NCI-H2227 (cell line): ENCODE data around the gene SPARCL1.
"Not testable (repeated sequence)": the region's sequence is repeated elsewhere in the genome, so short reads cannot be mapped to it uniquely, and the experiment has no call there.

Experiments
- DNase-seq: peaks from one replicate; lab custom pipeline; 2025; ENCODE audit not compliant: unreplicated experiment; lab: John Stamatoyannopoulos, UW

The SPARCL1 gene

DNA sequence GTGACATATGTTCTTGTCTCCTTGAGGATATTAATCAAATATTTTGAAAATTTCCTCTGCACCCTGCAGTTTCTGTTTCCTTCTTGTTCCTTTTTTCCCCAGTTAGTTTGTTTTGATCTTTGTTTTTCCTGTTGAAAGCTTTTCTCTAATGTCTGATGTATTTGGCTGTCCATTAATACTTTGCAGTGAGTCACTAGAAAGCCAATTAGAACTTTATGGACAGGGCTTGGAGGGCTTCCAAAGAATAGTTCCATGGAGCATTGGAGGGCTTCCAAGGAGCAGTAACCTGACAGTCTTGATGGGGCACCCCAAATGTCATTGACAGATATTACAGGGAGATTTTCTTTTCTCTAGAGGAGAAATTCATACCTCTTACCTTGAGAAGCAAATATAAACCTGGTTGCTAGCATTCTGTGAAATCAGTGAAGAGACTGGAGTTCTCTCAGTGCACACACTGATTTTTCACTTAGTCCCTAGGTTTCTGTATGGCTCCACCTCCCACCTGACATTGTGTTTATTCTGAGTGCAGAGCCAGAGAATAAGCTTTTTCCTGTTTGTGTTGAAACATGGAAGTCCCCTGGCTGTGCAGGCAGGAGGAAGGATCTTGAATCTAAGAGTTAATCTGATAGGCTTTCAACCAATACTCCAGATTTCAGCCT, 26.5 kb downstream of the SPARCL1 start:
- DNase-seq: no peak

DNA sequence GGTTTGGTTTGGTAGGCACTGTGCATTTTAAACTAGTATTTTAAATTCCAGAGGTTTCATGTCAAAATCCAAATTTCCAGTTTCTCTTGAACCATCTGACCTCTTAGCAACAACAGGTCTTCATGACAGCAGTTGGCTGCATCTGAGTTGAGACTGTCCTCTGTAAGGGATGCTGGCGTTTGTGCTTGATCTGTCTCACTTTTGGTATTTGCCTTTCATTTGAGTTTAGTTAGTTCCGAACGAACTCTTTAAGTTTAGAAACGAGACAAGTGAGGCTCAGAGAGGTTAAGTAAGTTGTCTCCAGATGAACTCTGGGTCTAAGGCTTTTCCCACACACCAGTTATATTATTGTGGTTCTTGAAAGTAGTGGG, 29.1 kb downstream of the SPARCL1 start:
- DNase-seq: no peak

DNA sequence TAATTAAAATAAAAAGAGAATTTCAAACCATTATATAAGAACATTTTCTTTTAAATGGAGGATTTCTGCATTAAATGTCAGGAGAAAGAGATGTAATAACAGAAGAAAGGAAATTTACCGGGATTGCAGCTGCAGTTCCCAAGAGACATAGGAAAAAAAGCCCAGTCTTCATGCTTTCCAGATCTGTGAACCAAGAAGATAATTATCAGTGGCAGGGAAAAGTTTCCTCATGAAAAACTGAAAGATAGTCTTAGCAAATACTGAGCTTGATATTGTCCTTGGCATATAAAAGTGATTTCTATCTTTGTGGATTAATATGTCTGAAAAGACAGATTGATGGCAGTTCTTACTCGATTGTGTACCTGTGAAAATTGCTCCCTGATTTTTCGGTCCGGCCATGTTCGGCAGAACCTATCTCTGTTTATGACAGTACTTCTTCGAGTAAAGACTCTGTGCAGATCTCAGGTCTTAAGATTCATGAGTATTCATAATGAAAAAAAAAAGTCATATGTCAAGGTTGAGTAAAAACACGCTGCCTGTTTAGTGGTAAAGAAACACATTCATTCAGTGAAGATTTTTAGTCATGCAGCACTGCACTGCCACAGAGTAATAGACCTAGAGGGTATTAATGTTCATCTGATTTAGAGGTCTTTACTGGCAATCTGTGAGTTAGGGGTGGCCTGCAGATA, 29.6 kb downstream of the SPARCL1 start:
- no peak for DNase-seq

DNA sequence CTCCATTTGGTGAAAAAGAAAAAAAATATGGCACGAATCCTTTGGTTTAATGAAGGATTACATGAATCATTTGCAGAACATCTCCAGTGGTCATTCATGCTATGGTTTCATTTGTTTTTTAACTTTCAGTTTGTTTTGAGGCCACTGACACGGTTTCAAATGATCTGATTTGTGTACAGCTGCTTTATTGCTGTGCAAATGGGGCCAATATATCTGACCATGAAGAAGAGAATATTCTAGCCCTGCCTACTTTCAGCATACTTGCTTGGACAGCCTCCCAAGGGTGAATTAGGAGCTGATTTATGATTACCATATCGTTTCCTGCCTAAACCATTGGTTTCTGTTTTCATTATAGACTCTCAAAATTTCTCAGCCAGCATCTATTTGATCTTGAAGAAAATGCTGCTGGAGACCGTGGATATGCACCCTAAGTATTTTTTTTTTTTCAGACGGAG, 30.7 kb downstream of the SPARCL1 start:
- no peak for DNase-seq

DNA sequence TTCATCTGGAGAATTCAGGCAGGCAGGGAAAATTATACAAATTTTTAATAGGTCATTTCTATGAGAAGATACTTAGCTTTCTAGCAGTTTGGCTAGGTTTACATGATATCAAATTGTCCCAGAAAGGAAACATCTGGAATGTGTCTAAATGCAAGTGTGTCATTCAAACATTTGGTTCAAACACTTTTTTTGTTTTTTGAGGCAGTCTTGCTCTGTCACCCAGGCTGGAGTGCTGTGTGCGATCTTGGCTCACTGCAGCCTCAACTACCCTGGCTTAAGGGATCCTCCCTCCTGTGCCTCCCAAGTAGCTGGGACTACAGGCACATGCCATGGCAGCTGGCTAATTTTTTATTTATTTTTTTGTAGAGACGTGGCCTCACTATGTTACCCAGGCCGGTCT, 31.6 kb downstream of the SPARCL1 start:
- no peak for DNase-seq

DNA sequence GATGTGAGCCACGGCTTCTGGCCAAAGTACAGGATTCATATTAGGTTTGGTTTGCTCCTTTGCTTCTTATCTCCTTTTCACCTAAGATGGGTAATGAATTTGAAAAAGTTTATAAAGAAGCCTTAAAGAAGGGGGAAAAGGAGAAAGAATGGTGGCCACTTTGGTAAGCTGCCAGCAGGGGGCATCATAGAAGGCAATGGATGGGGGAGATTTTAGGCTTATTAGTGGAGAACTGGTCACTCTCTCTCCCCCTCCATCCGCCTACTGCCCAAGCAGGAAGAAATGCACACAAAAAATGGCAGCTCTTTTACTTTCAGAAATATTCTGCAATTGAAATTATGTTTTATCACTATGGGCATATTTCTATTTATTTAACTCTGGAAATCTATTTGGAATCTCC, 32.0 kb downstream of the SPARCL1 start:
- DNase-seq: no peak

DNA sequence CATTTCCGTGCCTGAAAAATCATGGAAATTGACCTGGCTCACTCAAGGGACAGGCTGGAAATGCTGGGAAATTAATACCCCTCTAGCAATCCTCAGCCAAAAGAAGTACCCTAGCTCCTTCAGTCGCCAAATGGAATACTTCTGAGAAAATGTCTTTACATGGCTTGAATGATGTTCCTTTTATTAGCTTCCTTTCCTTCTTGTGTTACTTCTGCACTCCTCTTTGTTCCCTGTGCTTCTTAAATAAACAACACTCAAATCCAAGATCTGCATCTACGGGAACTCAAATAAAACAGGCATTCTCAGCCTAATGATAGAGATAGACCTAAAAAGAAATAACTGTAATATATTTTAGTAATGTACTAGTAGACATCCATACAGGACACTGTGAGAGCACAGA, 36.1 kb downstream of the SPARCL1 start:
- DNase-seq: no peak

DNA sequence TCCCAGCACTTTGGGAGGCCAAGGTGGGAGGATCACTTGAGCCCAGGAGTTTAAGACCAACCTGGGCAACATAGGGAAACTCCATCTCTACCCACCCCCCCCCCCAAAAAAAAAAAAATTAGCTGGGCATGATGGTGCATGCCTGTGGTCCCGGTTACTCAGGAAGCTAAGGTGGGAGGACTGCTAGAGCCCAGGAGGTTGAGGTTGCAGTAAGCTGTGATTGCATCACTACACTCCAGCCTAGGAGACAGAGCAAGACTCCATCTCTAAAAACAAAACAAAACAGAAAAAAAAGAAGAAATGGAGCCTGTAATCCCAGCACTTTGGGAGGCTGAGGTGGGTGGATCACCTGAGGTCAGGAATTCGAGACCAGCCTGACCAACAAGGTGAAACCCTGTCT, 37.3 kb downstream of the SPARCL1 start:
- not testable (repeated sequence) for DNase-seq

DNA sequence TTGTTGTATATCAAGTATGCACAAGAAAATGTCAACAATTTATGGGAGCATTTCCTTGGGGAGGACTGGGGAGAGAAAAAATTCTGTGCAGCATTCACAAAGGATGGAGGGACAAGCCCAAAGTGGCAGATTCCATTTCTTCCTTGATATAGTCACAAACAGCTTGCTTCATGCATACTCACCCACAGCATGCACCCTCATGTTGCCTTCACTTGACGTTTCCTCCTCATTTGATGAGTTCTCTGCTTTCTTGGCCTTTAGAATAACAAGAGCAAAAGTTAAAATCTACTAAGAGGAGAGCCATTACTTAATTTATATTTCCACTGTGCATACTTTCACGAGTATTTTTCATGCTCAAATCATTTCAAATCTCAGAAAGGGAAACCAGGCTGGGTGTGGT, 37.7 kb downstream of the SPARCL1 start:
- no peak for DNase-seq

DNA sequence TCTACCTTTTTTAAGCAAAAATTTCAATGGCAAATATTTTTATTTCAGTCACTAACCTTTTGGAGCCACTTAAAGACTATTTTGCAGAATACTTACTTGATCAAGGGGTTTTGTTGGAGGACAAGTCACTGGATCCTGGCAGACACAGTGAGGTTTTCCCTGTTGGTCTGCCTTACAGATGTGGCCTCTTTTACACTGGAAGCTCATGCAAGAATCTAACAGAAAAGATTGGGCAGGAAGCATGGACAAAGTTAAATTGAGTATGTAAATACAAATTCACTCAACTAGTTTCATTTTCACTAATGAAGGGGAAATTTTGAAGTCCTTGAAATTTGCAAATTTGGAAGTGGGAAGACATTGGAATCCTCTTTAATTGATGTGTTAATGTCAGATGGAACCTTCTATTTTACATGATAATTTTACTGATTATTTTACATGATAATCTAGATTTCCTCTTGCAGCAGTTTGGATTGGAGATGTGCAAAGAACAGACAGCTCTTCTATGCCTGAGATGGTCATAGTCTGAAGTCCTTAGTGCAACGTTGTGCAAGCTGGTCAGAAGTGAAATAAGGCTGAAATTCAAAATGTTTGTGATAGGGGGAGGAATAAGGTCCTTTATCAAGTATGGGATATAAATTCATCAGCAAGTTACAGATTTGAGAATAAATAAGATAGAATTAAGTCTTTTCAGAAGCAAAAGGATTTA, 38.4 kb downstream of the SPARCL1 start:
- DNase-seq: no peak

DNA sequence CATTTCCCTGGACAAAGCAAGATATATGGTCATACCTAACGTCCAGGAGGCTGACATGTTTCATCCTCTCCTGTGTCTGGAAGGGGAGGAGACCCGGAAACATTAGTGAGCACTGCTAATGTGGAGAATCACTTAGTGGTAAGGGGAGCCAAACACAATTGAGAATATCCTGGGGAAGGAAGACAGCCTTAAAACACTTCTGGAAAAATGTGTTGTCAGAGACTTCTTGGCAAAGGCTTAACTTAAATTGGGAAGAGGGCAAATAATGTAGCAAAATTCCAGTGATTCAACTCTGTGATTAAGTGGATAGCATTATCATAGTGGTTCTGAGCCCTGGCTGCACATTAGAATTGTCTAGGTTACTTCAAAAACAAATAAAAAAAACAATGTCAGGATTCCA, 39.5 kb downstream of the SPARCL1 start:
- DNase-seq: no peak

DNA sequence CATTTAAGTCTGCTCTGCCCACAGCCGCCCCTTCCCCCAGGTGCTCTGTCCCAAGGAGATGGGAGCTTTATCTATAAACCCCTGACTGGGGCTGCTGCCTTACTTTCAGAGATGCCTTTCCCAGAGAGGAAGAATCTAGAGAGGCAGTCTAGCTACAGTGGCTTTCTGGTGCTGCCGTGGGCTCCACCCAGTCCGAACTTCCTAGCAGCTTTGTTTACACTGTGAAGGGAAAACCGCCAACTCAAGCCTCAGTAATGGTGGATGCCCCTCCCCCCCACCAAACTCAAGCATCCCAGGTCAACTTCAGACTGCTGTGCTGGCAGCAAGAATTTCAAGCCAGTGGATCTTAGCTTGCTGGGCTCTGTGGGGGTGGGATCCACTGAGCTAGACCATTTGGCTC, 40.5 kb downstream of the SPARCL1 start:
- DNase-seq: not testable (repeated sequence)

DNA sequence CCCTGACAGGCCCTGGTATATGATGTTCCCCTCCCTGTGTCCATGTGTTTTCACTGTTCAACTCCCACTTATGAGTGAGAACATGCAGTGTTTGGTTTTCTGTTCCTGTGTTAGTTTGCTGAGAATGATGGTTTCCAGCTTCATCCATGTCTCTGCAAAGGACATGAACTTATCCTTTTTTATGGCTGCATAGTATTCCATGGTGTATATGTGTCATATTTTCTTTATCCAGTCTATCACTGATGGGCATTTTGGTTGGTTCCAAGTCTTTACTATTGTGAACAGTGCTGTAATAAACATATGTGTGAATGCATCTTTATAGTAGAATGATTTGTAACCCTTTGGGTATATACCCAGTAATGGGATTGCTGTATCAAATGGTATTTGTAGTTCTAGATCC, 45.9 kb downstream of the SPARCL1 start:
- DNase-seq: not testable (repeated sequence)

DNA sequence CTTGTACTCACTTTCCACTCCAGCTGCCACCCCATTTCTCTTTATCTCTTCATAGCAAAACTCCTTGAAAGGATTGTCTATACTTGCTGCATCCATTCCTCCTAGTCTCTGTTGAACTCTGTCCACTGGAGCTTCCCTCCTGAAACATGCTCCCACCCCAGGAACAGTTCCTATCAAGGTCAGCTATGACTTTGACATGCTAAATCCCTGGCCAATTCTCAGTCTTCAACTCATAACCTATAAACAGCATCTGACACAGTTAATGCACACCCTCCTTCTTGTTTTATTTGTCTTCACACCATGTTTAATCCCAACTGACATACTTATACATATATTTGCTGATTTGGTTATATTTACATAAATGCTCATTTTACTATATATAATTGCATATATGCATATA, 47.8 kb downstream of the SPARCL1 start:
- no peak for DNase-seq

DNA sequence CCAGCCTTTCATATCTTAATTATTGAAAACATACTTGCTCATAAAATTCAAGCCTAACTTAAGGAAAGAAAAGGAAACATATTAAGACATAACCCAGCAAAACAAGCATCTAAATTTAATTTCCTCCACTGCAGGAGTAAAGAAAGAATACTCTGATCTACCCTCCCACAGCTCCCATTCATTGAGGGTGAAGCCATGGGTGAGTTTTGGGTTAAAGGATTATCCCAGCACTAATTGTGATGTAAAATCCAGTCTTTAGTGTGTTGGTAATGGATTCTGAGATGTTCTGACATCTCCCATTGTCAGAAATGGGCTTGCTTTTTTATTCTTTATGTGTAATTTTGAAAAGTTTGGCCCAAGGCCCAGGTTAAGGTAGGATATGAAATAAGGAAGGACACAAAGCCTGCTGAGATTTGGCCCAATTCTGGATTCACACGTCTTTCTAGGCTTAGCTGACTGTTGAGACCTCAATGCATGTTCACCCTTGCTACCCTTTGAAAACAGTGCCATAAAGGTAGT, 50.4 kb downstream of the SPARCL1 start:
- no peak for DNase-seq

DNA sequence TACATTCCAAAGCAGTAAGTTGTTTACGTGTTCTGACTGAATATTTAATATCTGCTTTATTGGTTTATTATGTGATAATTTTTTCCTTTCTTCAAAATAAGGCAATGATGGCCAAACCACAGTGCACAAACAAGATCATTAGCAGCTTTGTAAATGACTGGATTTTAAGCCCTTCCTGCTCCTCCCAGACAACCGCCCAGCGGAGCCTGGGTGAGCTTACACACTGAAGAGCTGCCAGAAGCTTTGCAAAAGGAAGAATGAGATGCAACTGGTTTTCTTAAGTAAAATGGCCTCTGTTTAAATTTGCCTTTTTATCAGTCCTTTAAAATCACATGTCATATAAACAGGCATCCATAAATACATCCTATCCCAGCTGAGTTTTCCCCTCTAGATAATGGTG, 52.2 kb downstream of the SPARCL1 start:
- no peak for DNase-seq

DNA sequence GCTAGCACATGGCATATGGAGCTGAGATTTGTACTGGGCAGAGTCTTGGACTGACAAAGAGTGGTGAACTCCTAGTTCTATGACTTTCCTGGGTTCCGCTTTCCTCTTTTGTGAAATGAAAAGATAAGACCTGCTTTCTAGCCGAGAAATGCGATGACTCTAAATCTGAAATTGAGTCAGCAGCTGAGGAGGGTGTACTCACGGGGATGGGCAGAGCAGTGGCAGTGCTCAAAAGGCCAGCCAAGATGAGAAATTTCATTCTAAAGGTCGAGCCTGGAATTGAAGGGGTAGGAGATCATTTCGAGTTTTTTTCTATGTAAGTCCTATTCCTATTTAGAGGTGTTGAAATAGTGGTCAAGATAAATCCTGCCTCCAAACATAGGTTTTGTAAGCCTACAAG, 59.8 kb downstream of the SPARCL1 start:
- no peak for DNase-seq

DNA sequence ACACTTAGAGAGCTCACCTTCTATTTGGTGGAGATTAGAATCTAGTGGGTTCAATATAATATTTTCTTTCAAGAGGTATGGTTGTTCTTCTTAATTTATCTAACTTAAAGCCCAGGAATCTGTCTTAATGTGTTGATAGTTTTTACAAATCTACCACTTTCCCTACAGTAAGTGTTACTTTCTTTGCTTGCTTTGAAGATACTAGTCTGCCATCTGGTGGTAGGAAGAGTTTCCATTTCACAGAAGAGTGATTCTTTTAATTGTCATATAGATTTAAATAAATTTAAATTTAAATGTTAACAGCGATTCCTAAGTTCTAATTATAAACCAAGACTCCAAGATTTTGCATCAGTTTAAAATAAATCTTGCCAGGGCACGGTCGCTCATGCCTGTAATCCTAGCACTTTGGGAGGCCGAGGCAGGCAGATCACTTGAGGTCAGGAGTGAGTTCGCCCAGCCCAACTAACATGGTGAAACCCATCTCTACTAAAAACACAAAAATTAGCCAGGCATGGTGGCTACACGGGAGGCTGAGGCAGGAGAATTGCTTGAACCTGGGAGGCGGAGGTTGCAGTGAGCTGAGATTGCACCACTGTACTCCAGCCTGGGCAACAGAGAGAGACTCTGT, 63.3 kb downstream of the SPARCL1 start:
- DNase-seq: no peak

DNA sequence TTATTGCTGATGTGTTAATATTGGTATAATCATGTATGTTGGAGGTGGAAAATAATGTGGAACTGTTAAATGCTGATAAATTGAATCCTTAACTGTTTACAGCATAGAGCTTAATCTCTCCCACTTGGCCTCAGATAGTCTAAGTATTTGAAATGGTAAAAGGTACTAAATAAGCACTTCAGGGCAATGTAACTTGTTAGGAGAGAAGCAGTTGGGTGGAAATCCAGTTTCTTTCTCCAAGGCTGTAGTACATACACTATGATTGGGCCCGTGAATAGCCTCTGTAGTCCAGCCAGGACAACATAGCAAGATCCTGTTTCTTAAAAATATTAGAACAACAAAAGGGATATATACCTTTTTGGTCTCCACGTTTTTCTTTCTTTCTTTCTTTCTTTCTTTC, 67.1 kb downstream of the SPARCL1 start:
- no peak for DNase-seq

DNA sequence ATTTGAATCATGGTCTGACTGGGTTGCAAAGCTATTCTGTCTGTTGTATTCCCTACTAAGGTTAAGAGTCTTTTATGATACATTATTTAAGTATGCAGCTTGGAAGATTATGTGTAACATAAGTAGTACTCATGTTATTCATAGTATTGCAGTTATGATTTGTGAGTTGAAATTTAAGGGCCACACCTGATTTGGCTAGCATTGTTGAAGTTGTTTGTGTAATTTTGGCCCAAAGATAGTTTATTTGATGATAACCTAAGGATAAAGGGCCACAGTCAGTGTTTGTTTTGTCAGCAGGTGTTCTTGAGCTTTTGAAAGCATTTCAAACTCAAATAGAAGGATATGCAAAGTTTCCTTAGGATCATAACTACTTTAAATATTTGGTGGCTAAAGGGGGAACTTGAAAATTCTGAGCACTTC, 67.9 kb downstream of the SPARCL1 start:
- no peak for DNase-seq

DNA sequence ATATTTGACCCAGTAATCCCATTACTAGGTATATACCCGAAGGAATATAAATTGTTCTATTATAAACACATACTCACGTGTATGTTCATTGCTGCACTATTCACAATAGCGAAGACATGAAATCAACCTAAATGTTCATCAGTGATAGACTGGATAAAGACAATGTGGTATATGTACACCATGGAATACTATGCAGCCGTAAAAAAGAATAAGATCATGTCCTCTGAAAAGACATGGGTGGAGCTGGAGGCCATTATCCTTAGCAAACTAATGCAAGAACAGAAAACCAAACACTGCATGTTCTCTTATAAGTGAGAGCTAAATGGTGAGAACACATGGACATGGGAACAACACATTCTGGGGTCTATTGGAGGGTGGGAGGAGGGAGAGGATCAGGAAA, 70.3 kb downstream of the SPARCL1 start:
- DNase-seq: no peak

DNA sequence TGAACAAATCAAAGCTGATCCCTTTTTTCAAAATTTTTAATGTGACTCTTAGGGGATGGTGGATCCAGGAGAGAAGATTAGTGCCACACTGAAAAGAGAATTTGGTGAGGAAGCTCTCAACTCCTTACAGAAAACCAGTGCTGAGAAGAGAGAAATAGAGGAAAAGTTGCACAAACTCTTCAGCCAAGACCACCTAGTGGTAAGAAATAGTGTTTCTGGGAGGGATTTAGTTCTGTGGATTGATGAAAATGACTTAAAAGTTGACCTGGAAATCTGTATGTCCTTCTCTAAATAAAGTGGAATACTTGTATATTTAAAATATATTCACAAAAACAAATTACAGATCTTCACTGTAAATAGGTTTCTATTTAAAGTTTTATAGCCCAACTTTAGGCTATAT, 77.6 kb downstream of the SPARCL1 start:
- DNase-seq: no peak
